IPS-15b (cell line): ENCODE results near the gene GINS2.

Experiments
- H3K27me3 ChIP-seq: one replicate; pipeline ENCODE4 v1.6.1; 2013; ENCODE audit warnings: low read length; ENCODE audit not compliant: control insufficient read depth, insufficient read depth
- H3K36me3 ChIP-seq: one replicate; pipeline ENCODE4 v1.6.1; 2013; ENCODE audit warnings: low read length; ENCODE audit not compliant: control insufficient read depth, insufficient read depth
- H3K4me1 ChIP-seq: one replicate; pipeline ENCODE4 v1.6.1; 2013; ENCODE audit warnings: mild to moderate bottlenecking, low read length; ENCODE audit not compliant: control insufficient read depth, insufficient read depth
- H3K4me3 ChIP-seq: one replicate; pipeline ENCODE4 v1.5.1; 2013; ENCODE audit warnings: low read depth, low read length
- H3K9ac ChIP-seq: one replicate; pipeline ENCODE4 v1.6.1; 2013; ENCODE audit warnings: low read depth, mild to moderate bottlenecking, low read length
- H3K9me3 ChIP-seq: one replicate; pipeline ENCODE4 v1.6.1; 2013; ENCODE audit warnings: mild to moderate bottlenecking, low read length; ENCODE audit not compliant: control insufficient read depth, insufficient read depth

The GINS2 gene

DNA sequence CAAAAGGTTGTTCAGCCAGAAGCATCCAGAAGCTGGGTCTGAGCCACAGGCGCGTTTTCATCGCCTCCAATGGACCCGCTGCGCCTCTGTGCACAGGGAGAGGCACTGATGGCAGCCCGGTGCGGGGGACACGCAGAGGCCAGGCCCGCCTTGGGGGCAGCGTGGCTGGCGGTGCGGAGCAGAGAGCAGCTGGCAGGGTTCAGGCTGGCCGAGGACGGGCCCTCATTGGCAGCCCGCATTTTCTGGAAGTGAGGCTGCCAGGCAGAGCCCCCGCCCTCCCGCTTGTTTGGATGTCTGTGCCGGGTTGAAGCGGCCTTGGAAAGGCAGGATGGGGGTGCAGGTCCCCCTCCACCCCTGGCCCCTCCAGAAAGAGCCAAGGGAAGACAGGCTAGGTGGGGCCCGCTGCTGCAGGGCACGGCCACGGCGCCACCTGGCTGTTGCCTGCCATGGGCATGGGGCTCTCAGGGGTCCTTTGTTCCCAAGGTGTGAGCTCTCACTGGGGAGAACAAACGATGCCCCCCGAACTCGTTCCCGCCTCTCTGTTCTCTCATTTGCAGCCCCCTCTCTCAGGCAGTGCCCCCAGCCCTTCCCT, 56.9 kb downstream of the GINS2 start:
- no peak overlapping the region for H3K9ac ChIP-seq
- no peaks in the 10 kb centered on the region for H3K9me3 ChIP-seq
- H3K27me3 ChIP-seq = no peaks in the 10 kb centered on the region
- no peaks in the 10 kb centered on the region for H3K4me1 ChIP-seq
- no peak overlapping the region for H3K4me3 ChIP-seq
- H3K36me3 ChIP-seq = peaks cover 54% of the 10 kb centered on the region

- Histone ChIP-seq H3K4me3 (no peak overlapping the region), H3K27me3 (no peaks in the 10 kb centered on the region), H3K9me3 (no peaks in the 10 kb centered on the region), H3K36me3 (peaks cover 47% of the 10 kb centered on the region), H3K9ac (no peak overlapping the region), H3K4me1 (no peaks in the 10 kb centered on the region)
Observed at GRCh38 chr16:85631230-85631629, 57.5 kb downstream of the GINS2 start.

GRCh38 chr16:85629853-85630252, 58.9 kb downstream of the GINS2 start:
- peaks cover 40% of the 10 kb centered on the region for H3K36me3 ChIP-seq
- peaks cover 2% of the 10 kb centered on the region for H3K4me1 ChIP-seq
- no peaks in the 10 kb centered on the region for H3K9me3 ChIP-seq
- no peak overlapping the region for H3K9ac ChIP-seq
- H3K4me3 ChIP-seq = no peak overlapping the region
- H3K27me3 ChIP-seq = no peaks in the 10 kb centered on the region

GRCh38 chr16:85629326-85629725, 59.4 kb downstream of the GINS2 start:
- Histone ChIP-seq H3K27me3 (no peaks in the 10 kb centered on the region), H3K36me3 (peaks cover 37% of the 10 kb centered on the region), H3K9ac (no peak overlapping the region), H3K4me1 (peaks cover 2% of the 10 kb centered on the region), H3K4me3 (no peak overlapping the region), H3K9me3 (no peaks in the 10 kb centered on the region)

DNA sequence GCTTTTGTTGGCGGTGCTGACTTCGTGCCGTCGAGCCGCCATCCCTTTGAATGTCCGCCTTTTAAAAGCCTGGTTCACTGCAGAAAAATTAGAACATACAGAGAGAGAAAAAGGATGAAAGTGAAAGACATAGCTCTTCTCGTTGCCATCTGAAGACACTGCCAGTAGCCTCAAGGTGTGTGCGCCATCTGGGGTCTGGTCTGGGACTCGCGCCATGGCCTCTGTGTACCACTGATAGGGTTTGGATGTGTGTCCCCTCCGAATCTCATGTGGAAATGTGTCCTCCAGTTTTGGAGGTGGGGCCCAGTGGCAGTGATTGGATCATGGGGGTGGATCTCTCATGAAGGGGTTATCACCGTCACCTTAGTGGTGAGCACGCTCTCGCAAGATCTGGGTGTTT, 60.1 kb downstream of the GINS2 start:
- H3K4me3 ChIP-seq = no peak overlapping the region
- peaks cover 34% of the 10 kb centered on the region for H3K36me3 ChIP-seq
- H3K27me3 ChIP-seq = no peaks in the 10 kb centered on the region
- no peak overlapping the region for H3K9ac ChIP-seq
- H3K4me1 ChIP-seq = peaks cover 2% of the 10 kb centered on the region
- H3K9me3 ChIP-seq = no peaks in the 10 kb centered on the region

DNA sequence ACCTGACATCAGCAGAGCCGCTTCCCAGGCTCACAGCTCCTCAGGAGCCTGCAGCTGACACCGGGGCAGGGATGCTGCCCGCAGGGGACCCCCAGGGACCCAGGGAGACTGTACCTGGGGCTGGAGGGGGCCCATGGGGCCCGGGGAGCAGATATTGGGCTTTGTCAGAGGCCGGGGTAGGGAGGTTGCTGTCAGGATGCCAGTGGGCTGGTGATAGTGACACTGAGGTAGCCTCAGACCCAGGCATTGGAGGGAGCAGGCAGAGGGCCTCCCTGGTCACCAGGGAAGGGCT, 60.5 kb downstream of the GINS2 start:
- Histone ChIP-seq H3K4me1 (peaks cover 2% of the 10 kb centered on the region), H3K9me3 (no peaks in the 10 kb centered on the region), H3K27me3 (no peaks in the 10 kb centered on the region), H3K36me3 (peaks cover 33% of the 10 kb centered on the region), H3K9ac (no peak overlapping the region), H3K4me3 (no peak overlapping the region)

DNA sequence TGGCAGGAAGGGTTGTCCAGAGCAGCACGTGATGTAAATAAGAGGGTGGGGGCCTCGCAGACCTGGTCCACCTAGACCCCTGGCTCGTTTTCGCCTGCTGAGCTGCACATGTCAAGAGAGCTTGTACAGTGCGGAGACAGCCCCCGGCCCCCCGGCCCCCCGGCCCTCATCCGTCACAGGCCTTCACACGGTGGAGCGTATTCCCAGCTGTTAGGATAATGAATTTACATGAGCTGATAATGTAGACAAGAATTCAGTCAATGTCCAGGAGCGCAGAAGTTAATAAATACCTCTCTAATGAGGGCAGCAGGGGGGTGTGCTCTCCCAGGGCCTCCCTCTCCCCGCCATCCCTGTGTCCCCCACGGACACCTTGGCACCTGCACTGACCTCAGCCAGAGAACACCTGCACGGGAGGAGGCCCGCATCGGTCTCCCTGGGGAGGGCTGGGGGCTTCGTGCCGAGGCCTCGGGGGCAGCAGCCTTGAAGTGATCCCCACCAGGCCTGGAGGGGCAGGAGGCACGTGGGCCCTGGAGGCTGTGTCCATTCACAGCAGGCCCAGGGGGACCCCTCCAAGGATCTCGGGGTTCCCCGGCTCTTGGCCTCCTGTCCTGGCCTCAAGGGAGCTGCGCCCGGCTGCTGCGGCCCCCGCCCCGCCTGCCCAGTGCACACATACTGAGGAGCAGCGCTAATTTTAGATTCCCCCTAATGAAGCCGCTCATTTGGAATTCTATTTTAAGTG, 61.1 kb downstream of the GINS2 start:
- H3K27me3 ChIP-seq = no peaks in the 10 kb centered on the region
- no peaks in the 10 kb centered on the region for H3K9me3 ChIP-seq
- H3K4me3 ChIP-seq = no peak overlapping the region
- H3K4me1 ChIP-seq = peaks cover 4% of the 10 kb centered on the region
- no peak overlapping the region for H3K9ac ChIP-seq
- H3K36me3 ChIP-seq = peaks cover 33% of the 10 kb centered on the region

DNA sequence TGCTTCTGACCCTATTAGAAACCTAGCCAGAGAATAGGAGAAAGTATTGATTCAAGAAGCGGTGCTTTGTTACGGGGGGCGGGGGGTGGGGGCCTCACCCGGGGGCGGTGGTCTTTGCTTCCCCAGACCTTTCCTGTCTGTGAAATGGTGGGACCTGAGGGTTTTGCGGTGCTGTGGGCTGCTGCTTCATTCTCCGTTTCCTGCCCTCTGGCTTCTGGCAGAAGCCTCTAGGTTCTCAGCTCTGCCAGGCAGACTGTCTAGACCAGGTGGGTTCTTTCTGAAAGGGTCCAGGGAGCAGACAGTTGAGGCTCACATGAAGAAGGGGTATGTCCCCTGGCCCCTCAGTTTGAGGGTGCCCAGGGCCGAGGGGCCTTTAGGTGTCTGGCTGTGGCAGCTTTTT, 61.7 kb downstream of the GINS2 start:
- peaks cover 6% of the 10 kb centered on the region for H3K4me1 ChIP-seq
- H3K9me3 ChIP-seq = no peaks in the 10 kb centered on the region
- peaks cover 33% of the 10 kb centered on the region for H3K36me3 ChIP-seq
- H3K4me3 ChIP-seq = no peak overlapping the region
- H3K9ac ChIP-seq = no peak overlapping the region
- H3K27me3 ChIP-seq = no peaks in the 10 kb centered on the region
